Activated CD8-positive, alpha-beta T cell treated with anti-CD3 and anti-CD28 coated beads for 36 hours (primary cell): ENCODE results near the gene ALG2. TPM values are rescaled to one million over a fixed set of nuclear protein-coding genes. Genes with fewer than 3 reads are reported as not detected.

Experiments
- ATAC-seq: fragments of 200-7000 bp; cut with Tn5 transposase; one replicate; pipeline ENCODE4 v1.10.0; 2021; ENCODE audit warnings: mild to moderate bottlenecking, moderate library complexity
- CTCF ChIA-PET: fragments of 350-600 bp; sonication (Branson Sonifier 250); formaldehyde crosslinking; loops from one replicate; lab custom pipeline; 2021; ENCODE audit warnings: antibody characterized with exemption; lab: Charles Lee
- POLR2A ChIA-PET: fragments of 350-600 bp; sonication (Branson Sonifier 250); formaldehyde crosslinking; loops from one replicate; lab custom pipeline; 2021; ENCODE audit warnings: antibody characterized with exemption; lab: Charles Lee
- DNase-seq: peaks from one replicate; pipeline ENCODE4 v3.0.0-alpha.2; 2020
- H3K27ac Mint-ChIP-seq: one replicate; pipeline ENCODE4 v1.8.0; 2021; ENCODE audit warnings: mild to moderate bottlenecking, mixed read lengths
- H3K27me3 Mint-ChIP-seq: one replicate; pipeline ENCODE4 v1.8.0; 2021; ENCODE audit warnings: mixed read lengths
- H3K36me3 Mint-ChIP-seq: one replicate; pipeline ENCODE4 v1.8.0; 2021; ENCODE audit warnings: low read depth, mixed read lengths
- H3K4me1 Mint-ChIP-seq: one replicate; pipeline ENCODE4 v1.8.0; 2021; ENCODE audit warnings: low read depth, mixed read lengths
- H3K4me3 Mint-ChIP-seq: one replicate; pipeline ENCODE4 v1.8.0; 2021; ENCODE audit warnings: mild to moderate bottlenecking, moderate library complexity, mixed read lengths
- H3K9me3 Mint-ChIP-seq: one replicate; pipeline ENCODE4 v1.8.0; 2021; ENCODE audit warnings: mixed read lengths
- intact Hi-C: fragments of 100-400 bp; cut with micrococcal nuclease; formaldehyde crosslinking; loops from one replicate; pipeline ENCODE4 v1.10.0; 2022
- total RNA-seq, 2 experiments: library from RNA; stranded (reverse); gene quantifications; one replicate each; pipeline ENCODE4 v1.2.3, GENCODE V29; 2021
- TF ChIP-seq, protein P1 (sequence below): fragments of 200-600 bp; IDR thresholded peaks from one replicate; pipeline ENCODE4 v1.8.0; 2022; ENCODE audit warnings: antibody characterized with exemption, mild to moderate bottlenecking

Gene ALG2
- total RNA-seq, 2 experiments from 2014 or later: 24.1 to 27.0 TPM

DNA sequence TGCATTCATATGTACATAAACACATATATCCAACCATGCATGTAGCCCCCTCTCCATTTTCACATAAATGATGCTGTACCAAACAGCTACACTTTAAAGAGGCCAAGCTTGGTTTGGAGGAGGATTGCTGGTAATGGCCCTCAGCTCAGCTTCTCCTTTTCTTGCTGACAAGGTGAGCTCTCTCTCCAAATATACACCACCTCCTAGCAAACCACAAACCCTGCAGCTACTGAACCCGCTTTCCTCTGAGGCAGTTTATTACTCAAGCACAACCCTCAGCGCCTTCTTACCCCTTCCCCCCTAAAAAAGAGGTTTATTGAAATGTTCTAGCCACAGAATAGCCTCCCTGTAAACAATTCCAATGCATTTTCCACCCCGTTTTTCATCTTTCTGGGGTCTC lies 54.0 kb downstream of the ALG2 start:
- TF ChIP-seq, protein P1, sequence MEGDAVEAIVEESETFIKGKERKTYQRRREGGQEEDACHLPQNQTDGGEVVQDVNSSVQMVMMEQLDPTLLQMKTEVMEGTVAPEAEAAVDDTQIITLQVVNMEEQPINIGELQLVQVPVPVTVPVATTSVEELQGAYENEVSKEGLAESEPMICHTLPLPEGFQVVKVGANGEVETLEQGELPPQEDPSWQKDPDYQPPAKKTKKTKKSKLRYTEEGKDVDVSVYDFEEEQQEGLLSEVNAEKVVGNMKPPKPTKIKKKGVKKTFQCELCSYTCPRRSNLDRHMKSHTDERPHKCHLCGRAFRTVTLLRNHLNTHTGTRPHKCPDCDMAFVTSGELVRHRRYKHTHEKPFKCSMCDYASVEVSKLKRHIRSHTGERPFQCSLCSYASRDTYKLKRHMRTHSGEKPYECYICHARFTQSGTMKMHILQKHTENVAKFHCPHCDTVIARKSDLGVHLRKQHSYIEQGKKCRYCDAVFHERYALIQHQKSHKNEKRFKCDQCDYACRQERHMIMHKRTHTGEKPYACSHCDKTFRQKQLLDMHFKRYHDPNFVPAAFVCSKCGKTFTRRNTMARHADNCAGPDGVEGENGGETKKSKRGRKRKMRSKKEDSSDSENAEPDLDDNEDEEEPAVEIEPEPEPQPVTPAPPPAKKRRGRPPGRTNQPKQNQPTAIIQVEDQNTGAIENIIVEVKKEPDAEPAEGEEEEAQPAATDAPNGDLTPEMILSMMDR: no peak
- Mint-ChIP-seq H3K36me3 (no peaks in the 10 kb centered on the region), H3K27ac (no peak overlapping the region), H3K9me3 (no peaks in the 10 kb centered on the region), H3K27me3 (no peaks in the 10 kb centered on the region), H3K4me1 (peaks cover 44% of the 10 kb centered on the region), H3K4me3 (no peak overlapping the region)
- intact Hi-C loops: no loop called here
- DNase-seq: peak; percentile 26
- ChIA-PET CTCF (interaction anchor here (0.9 to 1.8 kb wide), 8 partner anchors 9 to 169 kb away, joined by 3 to 6 read pairs (median 4); no protein-coding TSS in a partner anchor), POLR2A (interaction anchor here (1.2 to 1.3 kb wide), 2 partner anchors 17 to 54 kb away, joined by 3 to 5 read pairs; partner anchors contain the start of genes ALG2 and SEC61B)
- ATAC-seq: no peak

DNA sequence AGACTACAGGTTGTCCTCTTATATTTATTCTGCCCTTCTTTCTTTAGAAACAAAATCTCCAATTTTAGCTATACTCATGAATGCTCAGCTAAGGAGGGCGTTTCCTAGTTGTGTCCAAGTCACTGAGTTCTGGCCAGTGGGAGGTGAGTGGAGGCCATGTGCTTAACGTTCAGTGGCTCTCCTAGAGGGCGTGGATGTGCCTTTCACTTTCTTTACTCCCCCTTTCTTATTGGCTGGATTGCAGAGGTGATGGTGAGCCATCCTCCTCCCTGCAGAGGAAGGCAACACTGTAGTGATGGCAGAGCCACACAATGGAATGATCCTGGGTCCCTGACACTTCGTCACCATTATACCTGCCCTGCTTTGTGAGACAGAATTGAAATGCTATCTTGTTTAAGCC lies 54.6 kb downstream of the ALG2 start:
- no peaks in the 10 kb centered on the region for H3K9me3 Mint-ChIP-seq
- no peaks in the 10 kb centered on the region for H3K27me3 Mint-ChIP-seq
- intact Hi-C loops: no loop called here
- H3K4me1 Mint-ChIP-seq: peaks cover 47% of the 10 kb centered on the region
- ChIA-PET CTCF (interaction anchor here (1.3 to 4.6 kb wide), 7 partner anchors 10 to 169 kb away, joined by 4 to 76 read pairs (median 5); no protein-coding TSS in a partner anchor), POLR2A (interaction anchor here (1.3 kb wide), 1 partner anchor 55 kb away, joined by 5 read pairs; the partner anchor contains the start of genes ALG2 and SEC61B)
- DNase-seq (peak; percentile 34), ATAC-seq (peak; percentile 72)
- TF ChIP-seq, protein P1: no peak
- H3K27ac Mint-ChIP-seq: no peak overlapping the region
- H3K4me3 Mint-ChIP-seq: no peak overlapping the region
- no peaks in the 10 kb centered on the region for H3K36me3 Mint-ChIP-seq

Other genes with a start within 250 kb of the ALG2 start
- gene TGFBR1, start 116.8 kb downstream of the ALG2 start, total RNA-seq: 10 to 100 TPM; 34.3 to 36.5 TPM
- gene SEC61B, start 340 bp upstream of the ALG2 start, total RNA-seq: 100 to 1,000 TPM; 140 to 149 TPM